GM12878 (cell line): ENCODE measurements around the gene TMEM138.
A peak's percentile ranks its signal among the peaks of the same experiment; 100 is the strongest.

Experiments used
- BCL11A ChIP-seq: IDR thresholded peaks from 2 replicates; pipeline ENCODE4 v1.6.1; 2011; ENCODE audit warnings: low read depth, low read length
- BCL3 ChIP-seq: IDR thresholded peaks from 2 replicates; pipeline ENCODE4 v1.6.1; 2011; ENCODE audit warnings: borderline replicate concordance, low read depth, mild to moderate bottlenecking, moderate library complexity, low read length; ENCODE audit not compliant: insufficient read depth, poor library complexity, severe bottlenecking
- CTCF ChIP-seq, 3 experiments: IDR thresholded peaks in 2 of 3; conservative IDR thresholded peaks in 1 of 3; 2 replicates each; pipeline ENCODE4 v1.5.1; 2011; ENCODE audit warnings: low read depth in 3 of 3, low read length in 3 of 3, mild to moderate bottlenecking in 3 of 3, control low read depth in 2 of 3, moderate library complexity in 2 of 3, inconsistent platforms in 1 of 3, mixed read lengths in 1 of 3; ENCODE audit not compliant: control insufficient read depth in 2 of 3, insufficient read depth in 1 of 3; ENCODE audit errors: extremely low read depth in 1 of 3
- POLR2A ChIP-seq: IDR thresholded peaks from 2 replicates; pipeline ENCODE4 v1.6.1; 2011; ENCODE audit warnings: low read depth, mild to moderate bottlenecking, low read length
- POLR2AphosphoS5 ChIP-seq: IDR thresholded peaks from 2 replicates; pipeline ENCODE4 v1.6.1; 2011; ENCODE audit warnings: mild to moderate bottlenecking, low read length, inconsistent platforms
- SMC3 ChIP-seq: IDR thresholded peaks from 2 replicates; pipeline ENCODE4 v1.6.1; 2011; ENCODE audit warnings: low read length, improper control_type of control experiment, borderline replicate concordance
- TARDBP ChIP-seq: IDR thresholded peaks from 2 replicates; pipeline ENCODE4 v1.6.1; 2016; ENCODE audit warnings: borderline replicate concordance
- USF1 ChIP-seq: IDR thresholded peaks from 2 replicates; pipeline ENCODE4 v1.6.1; 2011; ENCODE audit warnings: borderline replicate concordance, low read depth, mild to moderate bottlenecking, moderate library complexity, mixed read lengths, low read length; ENCODE audit not compliant: insufficient read depth; ENCODE audit errors: extremely low read length
- YBX1 ChIP-seq: fragments of 450-650 bp; IDR thresholded peaks from 2 replicates; pipeline ENCODE4 v1.6.1; 2016; ENCODE audit warnings: antibody characterized with exemption

DNA sequence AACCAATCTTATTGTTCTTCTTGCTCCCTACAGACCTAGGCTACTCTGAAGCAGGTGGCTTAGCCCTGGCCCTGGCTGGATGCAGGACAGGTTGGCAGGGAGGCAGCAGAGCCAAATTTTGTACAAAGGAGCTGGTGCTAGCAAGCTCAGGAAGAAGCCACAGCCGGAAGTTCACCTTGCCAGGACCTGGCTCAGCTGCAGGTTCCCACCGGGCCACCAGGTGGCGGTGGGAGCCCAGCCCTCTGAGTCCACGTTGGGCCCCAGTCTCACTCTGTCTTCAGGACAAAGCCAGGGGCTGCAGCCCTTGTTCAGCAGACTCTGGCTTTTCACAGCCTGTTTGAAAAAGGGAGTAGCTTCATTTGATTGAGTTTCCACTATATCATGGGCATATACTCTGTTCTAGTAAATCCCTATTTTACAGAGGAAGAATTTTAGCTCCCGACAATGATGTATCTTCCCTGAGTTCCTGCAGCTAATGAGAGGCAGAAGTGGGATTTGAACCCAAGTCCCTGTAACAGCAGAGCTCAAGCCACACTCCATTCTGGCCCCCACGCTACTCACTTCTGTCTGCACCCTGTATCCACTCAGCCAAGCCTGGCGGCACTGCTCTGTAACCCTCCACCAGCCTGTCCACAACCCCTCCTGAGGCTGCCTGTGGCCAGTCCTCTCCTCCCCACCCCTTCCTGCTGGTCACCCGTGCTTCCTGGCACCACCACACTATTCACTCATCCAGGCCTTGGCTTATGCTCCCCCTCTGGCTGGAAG, 25.8 kb upstream of the TMEM138 start:
- TF ChIP-seq SMC3, result peak; percentile 100
- peak; percentile 48; the same call in 1 of the 2 replicates for TF ChIP-seq POLR2A
- TF ChIP-seq POLR2AphosphoS5, result no peak
- no peak for TF ChIP-seq USF1
- TF ChIP-seq TARDBP, result no peak
- TF ChIP-seq BCL3, result no peak
- no peak for TF ChIP-seq BCL11A
- TF ChIP-seq YBX1, result no peak
- peak; percentile 99 for TF ChIP-seq CTCF (IDR thresholded peaks at IDR 0.05 in 2 of 3, conservative IDR thresholded peaks at IDR 0.05 in 1 of 3; ENCODE audit: control insufficient read depth in 2 of 3, extremely low read depth in 1 of 3, insufficient read depth in 1 of 3, low read depth in 3 of 3, low read length in 3 of 3)
